ENCODE data around the gene ANKFN1. TPM values are rescaled to one million over a fixed set of nuclear protein-coding genes. Genes with fewer than 3 reads are reported as not detected.

Gene ANKFN1
- total and polyA plus RNA-seq, 2 donors from 2014 or later, result 0.19 TPM; not detected in 1

GRCh38 chr17:56160422-56160821 is 7.1 kb downstream of the ANKFN1 start:
- no peak for FAIRE-seq
- no peaks in the 10 kb centered on the region for H3K36me3 ChIP-seq (ENCODE audit: control insufficient read depth in 2 of 3, insufficient read depth in 3 of 3, low read length in 3 of 3)
- no peaks in the 10 kb centered on the region for H3K27me3 ChIP-seq (ENCODE audit: control insufficient read depth, insufficient read depth, low read length)
- TF ChIP-seq CTCF (IDR thresholded peaks at IDR 0.05; ENCODE audit: borderline replicate concordance, extremely low read depth, insufficient read depth), result no peak
- no peak overlapping the region for H3K27ac ChIP-seq (ENCODE audit: low read depth in 2 of 2, low read length in 2 of 2)
- intact Hi-C loops (cut with DNase I), result no loop called here
- no peaks in the 10 kb centered on the region for H3K4me1 ChIP-seq (ENCODE audit: control insufficient read depth in 2 of 3, insufficient read depth in 2 of 3, low read depth in 1 of 3, low read length in 3 of 3)
- no peak for DNase-seq
- H3K9ac ChIP-seq (ENCODE audit: low read length in 3 of 3), result no peak overlapping the region
- H3K4me3 ChIP-seq (ENCODE audit: low read length in 3 of 3), result no peak overlapping the region
- no peaks in the 10 kb centered on the region for H3K9me3 ChIP-seq (ENCODE audit: control insufficient read depth in 2 of 3, insufficient read depth in 1 of 3, low read length in 3 of 3)

- no peak for DNase-seq
- Histone ChIP-seq H3K9ac (ENCODE audit: low read length in 3 of 3) (no peak overlapping the region), H3K9me3 (ENCODE audit: control insufficient read depth in 2 of 3, insufficient read depth in 1 of 3, low read length in 3 of 3) (no peaks in the 10 kb centered on the region), H3K36me3 (ENCODE audit: control insufficient read depth in 2 of 3, insufficient read depth in 3 of 3, low read length in 3 of 3) (no peaks in the 10 kb centered on the region), H3K4me3 (ENCODE audit: low read length in 3 of 3) (no peak overlapping the region), H3K27me3 (ENCODE audit: control insufficient read depth, insufficient read depth, low read length) (no peaks in the 10 kb centered on the region), H3K27ac (ENCODE audit: low read depth in 2 of 2, low read length in 2 of 2) (no peak overlapping the region), H3K4me1 (ENCODE audit: control insufficient read depth in 2 of 3, insufficient read depth in 2 of 3, low read depth in 1 of 3, low read length in 3 of 3) (no peaks in the 10 kb centered on the region)
- TF ChIP-seq CTCF (IDR thresholded peaks at IDR 0.05; ENCODE audit: borderline replicate concordance, extremely low read depth, insufficient read depth), result no peak
- intact Hi-C loops (cut with DNase I), result no loop called here
- FAIRE-seq, result no peak
Observed at GRCh38 chr17:56165072-56165641, 11.9 kb downstream of the ANKFN1 start.

- no peak for FAIRE-seq
Observed at GRCh38 chr17:56167491-56167890, 14.2 kb downstream of the ANKFN1 start.

More at GRCh38 chr17:56167491-56167890, 14.2 kb downstream of the ANKFN1 start:
- Histone ChIP-seq H3K4me3 (ENCODE audit: low read length in 3 of 3) (no peak overlapping the region), H3K4me1 (ENCODE audit: control insufficient read depth in 2 of 3, insufficient read depth in 2 of 3, low read depth in 1 of 3, low read length in 3 of 3) (no peaks in the 10 kb centered on the region), H3K27ac (ENCODE audit: low read depth in 2 of 2, low read length in 2 of 2) (no peak overlapping the region), H3K9me3 (ENCODE audit: control insufficient read depth in 2 of 3, insufficient read depth in 1 of 3, low read length in 3 of 3) (no peaks in the 10 kb centered on the region), H3K9ac (ENCODE audit: low read length in 3 of 3) (no peak overlapping the region), H3K36me3 (ENCODE audit: control insufficient read depth in 2 of 3, insufficient read depth in 3 of 3, low read length in 3 of 3) (no peaks in the 10 kb centered on the region), H3K27me3 (ENCODE audit: control insufficient read depth, insufficient read depth, low read length) (no peaks in the 10 kb centered on the region)
- intact Hi-C loops (cut with DNase I), result no loop called here
- TF ChIP-seq CTCF (IDR thresholded peaks at IDR 0.05; ENCODE audit: borderline replicate concordance, extremely low read depth, insufficient read depth), result no peak
- no peak for DNase-seq

Data from kidney (tissue), 14 donors.